ENCODE measurements around the gene STK24. TPM values are rescaled to one million over a fixed set of nuclear protein-coding genes. Genes with fewer than 3 reads are reported as not detected.

The STK24 gene
- total RNA-seq, 1 experiment from 2014 or later, result 51.2 TPM

GRCh38 chr13:98445340-98446233, 131.3 kb downstream of the STK24 start:
- H3K9me3 Mint-ChIP-seq (ENCODE audit: low read depth, unreplicated experiment), result no peaks in the 10 kb centered on the region
- H3K27me3 Mint-ChIP-seq (ENCODE audit: unreplicated experiment), result no peaks in the 10 kb centered on the region
- intact Hi-C loops (cut with micrococcal nuclease; ENCODE audit: unreplicated experiment), result loop anchor here (1.0 to 5.0 kb wide), 2 partner anchors 208 to 227 kb away; no protein-coding TSS in a partner anchor
- H3K4me3 Mint-ChIP-seq (ENCODE audit: low read depth, unreplicated experiment), result no peak overlapping the region
- H3K4me1 Mint-ChIP-seq (ENCODE audit: low read depth, unreplicated experiment), result no peaks in the 10 kb centered on the region
- CTCF ChIA-PET, result interaction anchor here (0.7 to 1.2 kb wide), 5 partner anchors 39 to 235 kb away, joined by 3 to 4 read pairs (median 3); no protein-coding TSS in a partner anchor
- no peak overlapping the region for H3K27ac Mint-ChIP-seq (ENCODE audit: unreplicated experiment)
- peaks cover 25% of the 10 kb centered on the region for H3K36me3 Mint-ChIP-seq (ENCODE audit: insufficient read depth, unreplicated experiment)
- TF ChIP-seq CTCF (IDR thresholded peaks at IDR 0.05; ENCODE audit: unreplicated experiment), result peak; percentile 42
- DNase-seq, result peak; percentile 58
- no TSS peak for BruUV-seq (replicated peaks)

GRCh38 chr13:98444381-98444780, 132.5 kb downstream of the STK24 start:
- Mint-ChIP-seq H3K36me3 (ENCODE audit: insufficient read depth, unreplicated experiment) (peaks cover 22% of the 10 kb centered on the region), H3K27me3 (ENCODE audit: unreplicated experiment) (no peaks in the 10 kb centered on the region), H3K27ac (ENCODE audit: unreplicated experiment) (no peak overlapping the region), H3K4me1 (ENCODE audit: low read depth, unreplicated experiment) (no peaks in the 10 kb centered on the region), H3K9me3 (ENCODE audit: low read depth, unreplicated experiment) (no peaks in the 10 kb centered on the region), H3K4me3 (ENCODE audit: low read depth, unreplicated experiment) (no peak overlapping the region)
- CTCF ChIA-PET, result no interaction called here
- TF ChIP-seq CTCF (IDR thresholded peaks at IDR 0.05; ENCODE audit: unreplicated experiment), result no peak
- no TSS peak for BruUV-seq (replicated peaks)
- DNase-seq, result no peak
- intact Hi-C loops (cut with micrococcal nuclease; ENCODE audit: unreplicated experiment), result no loop called here

GRCh38 chr13:98443800-98444325, 133.0 kb downstream of the STK24 start:
- no peak for TF ChIP-seq CTCF (IDR thresholded peaks at IDR 0.05; ENCODE audit: unreplicated experiment)
- CTCF ChIA-PET, result no interaction called here
- BruUV-seq (replicated peaks), result no TSS peak
- intact Hi-C loops (cut with micrococcal nuclease; ENCODE audit: unreplicated experiment), result no loop called here
- Mint-ChIP-seq H3K36me3 (ENCODE audit: insufficient read depth, unreplicated experiment) (peaks cover 22% of the 10 kb centered on the region), H3K4me1 (ENCODE audit: low read depth, unreplicated experiment) (no peaks in the 10 kb centered on the region), H3K9me3 (ENCODE audit: low read depth, unreplicated experiment) (no peaks in the 10 kb centered on the region), H3K4me3 (ENCODE audit: low read depth, unreplicated experiment) (no peak overlapping the region), H3K27me3 (ENCODE audit: unreplicated experiment) (no peaks in the 10 kb centered on the region), H3K27ac (ENCODE audit: unreplicated experiment) (no peak overlapping the region)
- DNase-seq, result no peak

GRCh38 chr13:98443329-98443728, 133.6 kb downstream of the STK24 start:
- H3K27me3 Mint-ChIP-seq (ENCODE audit: unreplicated experiment), result no peaks in the 10 kb centered on the region
- H3K9me3 Mint-ChIP-seq (ENCODE audit: low read depth, unreplicated experiment), result no peaks in the 10 kb centered on the region
- no peaks in the 10 kb centered on the region for H3K4me1 Mint-ChIP-seq (ENCODE audit: low read depth, unreplicated experiment)
- H3K4me3 Mint-ChIP-seq (ENCODE audit: low read depth, unreplicated experiment), result no peak overlapping the region
- intact Hi-C loops (cut with micrococcal nuclease; ENCODE audit: unreplicated experiment), result no loop called here
- TF ChIP-seq CTCF (IDR thresholded peaks at IDR 0.05; ENCODE audit: unreplicated experiment), result no peak
- DNase-seq, result no peak
- CTCF ChIA-PET, result no interaction called here
- BruUV-seq (replicated peaks), result no TSS peak
- no peak overlapping the region for H3K27ac Mint-ChIP-seq (ENCODE audit: unreplicated experiment)
- H3K36me3 Mint-ChIP-seq (ENCODE audit: insufficient read depth, unreplicated experiment), result peaks cover 22% of the 10 kb centered on the region

Data from Calu3 (cell line).